HepG2 (cell line): ENCODE results near the gene A1CF. TPM values are rescaled to one million over a fixed set of nuclear protein-coding genes. Genes with fewer than 3 reads are reported as not detected.
"Not testable (repeated sequence)": the region's sequence is repeated elsewhere in the genome, so short reads cannot be mapped to it uniquely, and the experiment has no call there.

Experiments
- ATAC-seq: fragments of 200-7000 bp; cut with Tn5 transposase; 3 replicates; pipeline ENCODE4 v1.9.1; 2020; ENCODE audit warnings: mild to moderate bottlenecking, moderate library complexity
- BruUV-seq: library from RNA; stranded (reverse); fragments of 400-500 nt; replicated peaks from 2 replicates; lab custom pipeline; 2021; lab: Mats Ljungman, UMichigan
- CTCF ChIA-PET: fragments of 300-600 bp; formaldehyde crosslinking; extraction: SDS; loops from one replicate; lab custom pipeline; 2021; ENCODE audit warnings: low total read pairs, inconsistent platforms, low intra/inter-chr PET ratio; lab: Yijun Ruan, JAX
- POLR2A ChIA-PET: fragments of 350-600 bp; sonication (Branson Sonifier 250); formaldehyde crosslinking; loops from one replicate; lab custom pipeline; 2020; ENCODE audit warnings: antibody characterized with exemption, inconsistent platforms; lab: Yijun Ruan, JAX
- DNase-seq: peaks from one replicate; pipeline ENCODE4 v3.0.0-alpha.2; 2015; ENCODE audit warnings: low spot score
- FAIRE-seq: peaks from 3 replicates; lab custom pipeline; 2011; peaks lifted over from hg19 to GRCh38; lab: Jason Lieb, UNC
- H2AFZ ChIP-seq: one replicate; pipeline ENCODE4 v1.6.1; 2011; ENCODE audit warnings: low read length, inconsistent platforms
- H3K27ac ChIP-seq: fragments of 300-600 bp; 3 replicates; pipeline ENCODE4 v1.8.0; 2011; ENCODE audit warnings: mixed run types, mild to moderate bottlenecking, mixed read lengths, low read length, inconsistent platforms; ENCODE audit not compliant: insufficient read depth; ENCODE audit errors: extremely low read length
- H3K27me3 ChIP-seq, 2 experiments: fragments of 200-600 bp in 1 of 2; 2 replicates in 1 of 2; 3 replicates in 1 of 2; pipeline versions ENCODE4 v1.6.0 to v1.8.0; 2011; ENCODE audit warnings: low read length in 2 of 2, mild to moderate bottlenecking in 2 of 2, moderate library complexity in 2 of 2, inconsistent platforms in 1 of 2; ENCODE audit not compliant: insufficient read depth in 2 of 2, control insufficient read depth in 1 of 2
- H3K36me3 ChIP-seq, 2 experiments: fragments of 200-600 bp in 1 of 2; replicated peaks in 1 of 2; 2 replicates in 1 of 2; 3 replicates in 1 of 2; pipeline versions ENCODE4 v1.5.1 to v1.8.0; 2011; ENCODE audit warnings: low read length in 2 of 2, inconsistent platforms in 1 of 2; ENCODE audit not compliant: insufficient read depth in 2 of 2, control insufficient read depth in 1 of 2
- H3K4me1 ChIP-seq: 2 replicates; pipeline ENCODE4 v1.5.1; 2012; ENCODE audit warnings: low read length, inconsistent platforms; ENCODE audit not compliant: insufficient read depth
- H3K4me2 ChIP-seq: 2 replicates; pipeline ENCODE4 v1.6.0; 2011; ENCODE audit warnings: low read depth, low read length, inconsistent platforms
- H3K4me3 ChIP-seq, 3 experiments: fragments of 200-600 bp in 1 of 3; sonication (generic), shearing (Covaris generic) in 1 of 3; replicated peaks in 1 of 3; 2 replicates each; pipeline ENCODE4 v1.5.1; 2011 to 2016; ENCODE audit warnings: low read length in 3 of 3, inconsistent platforms in 2 of 3, low read depth in 2 of 3, mild to moderate bottlenecking in 2 of 3, control low read depth in 1 of 3, mixed read lengths in 1 of 3; ENCODE audit not compliant: insufficient read depth in 1 of 3
- H3K79me2 ChIP-seq: one replicate; pipeline ENCODE4 v1.6.1; 2011; ENCODE audit warnings: low read length, inconsistent platforms; ENCODE audit not compliant: insufficient read depth
- H3K9ac ChIP-seq: 2 replicates; pipeline ENCODE4 v1.6.0; 2011; ENCODE audit warnings: mild to moderate bottlenecking, low read depth, low read length, inconsistent platforms; ENCODE audit not compliant: insufficient read depth
- H3K9me3 ChIP-seq: 2 replicates; pipeline ENCODE4 v1.5.1; 2012; ENCODE audit warnings: mild to moderate bottlenecking, low read length
- H4K20me1 ChIP-seq: 2 replicates; pipeline ENCODE4 v1.6.0; 2011; ENCODE audit warnings: inconsistent platforms, mild to moderate bottlenecking, low read length, moderate library complexity; ENCODE audit not compliant: insufficient read depth
- FOXP1 ChIP-seq, 2 experiments: fragments of 450-650 bp in 1 of 2; IDR thresholded peaks; 2 replicates each; pipeline ENCODE4 v1.6.1; 2017 to 2018; ENCODE audit warnings: antibody characterized with exemption in 1 of 2
- JDP2 ChIP-seq: sonication (generic); formaldehyde crosslinking; IDR thresholded peaks from 2 replicates; pipeline ENCODE4 v1.8.1; 2022; ENCODE audit warnings: missing genetic modification reagents, borderline replicate concordance
- KAT8 ChIP-seq: IDR thresholded peaks from 2 replicates; pipeline ENCODE4 v1.6.1; 2016; ENCODE audit warnings: missing genetic modification reagents, missing compliant biosample characterization
- KDM5A ChIP-seq: fragments of 200-600 bp; sonication (generic); IDR thresholded peaks from 2 replicates; pipeline ENCODE4 v1.7.0; 2018; ENCODE audit warnings: antibody characterized with exemption, mild to moderate bottlenecking, low read length, borderline replicate concordance
- MAF1 ChIP-seq: sonication (generic); formaldehyde crosslinking; IDR thresholded peaks from 2 replicates; pipeline ENCODE4 v1.5.0; 2020; ENCODE audit warnings: missing genetic modification reagents, borderline replicate concordance
- SMARCC2 ChIP-seq: fragments of 450-650 bp; IDR thresholded peaks from 2 replicates; pipeline ENCODE4 v1.6.1; 2017; ENCODE audit warnings: antibody characterized with exemption, mild to moderate bottlenecking
- ZNF160 ChIP-seq: sonication (generic); formaldehyde crosslinking; IDR thresholded peaks from 2 replicates; pipeline ENCODE4 v1.8.0; 2022; ENCODE audit warnings: mild to moderate bottlenecking, inconsistent platforms, missing genetic modification reagents
- ZNF557 ChIP-seq: sonication (generic); formaldehyde crosslinking; IDR thresholded peaks from 2 replicates; pipeline ENCODE4 v1.4.0; 2020; ENCODE audit warnings: missing genetic modification reagents
- ZNF720 ChIP-seq: sonication (generic); formaldehyde crosslinking; IDR thresholded peaks from 2 replicates; pipeline ENCODE4 v1.4.0; 2020; ENCODE audit warnings: missing genetic modification reagents
- ZNF747 ChIP-seq: sonication (generic); formaldehyde crosslinking; IDR thresholded peaks from 2 replicates; pipeline ENCODE4 v1.8.1; 2023; ENCODE audit warnings: missing genetic modification reagents, mild to moderate bottlenecking, borderline replicate concordance
- WGBS: methylation state at CpG from one replicate; pipeline ENCODE4 v1.1.6; 2017; ENCODE audit warnings: low lambda C conversion rate; 5-methylcytosine and 5-hydroxymethylcytosine counted together
- in situ Hi-C: cut with HindIII; loops from 2 replicates; pipeline ENCODE4 v1.10.0; 2017; ENCODE audit warnings: low pct_unique_long_range_greater_than_20kb; ENCODE audit not compliant: extremely low pct_ligation_motif_present
- intact Hi-C: fragments of 100-400 bp; cut with micrococcal nuclease; formaldehyde crosslinking; loops from one replicate; pipeline ENCODE4 v1.10.0; 2022; ENCODE audit not compliant: unreplicated experiment
- polyA plus RNA-seq, 8 experiments: library from polyadenylated mRNA; depleted of rRNA in 3 of 8; stranded (reverse) in 7 of 8; unstranded in 1 of 8; fragments of >200 nt; fragmentation: Illumina TruSeq in 4 of 8; extraction: Trizol in 4 of 8; gene quantifications; 2 replicates each; pipeline versions ENCODE4 v1.2.1 to v1.2.3, GENCODE V29; 2011 to 2016; ENCODE audit warnings: low read depth in 4 of 8, missing spikeins in 1 of 8, mixed read lengths in 1 of 8; ENCODE audit not compliant: insufficient read depth in 1 of 8
- total RNA-seq, 5 experiments: library from RNA; depleted of rRNA; stranded (reverse); fragments of >200 nt; fragmentation: Illumina TruSeq; extraction: Trizol; gene quantifications; 2 replicates each; pipeline ENCODE4 v1.2.3, GENCODE V29; 2016; ENCODE audit warnings: low read depth in 1 of 5
- TF ChIP-seq, protein P1 (sequence below): sonication (generic); formaldehyde crosslinking; IDR thresholded peaks from 2 replicates; pipeline ENCODE4 v1.9.0; 2021; ENCODE audit warnings: missing genetic modification reagents, mild to moderate bottlenecking, borderline replicate concordance
- TF ChIP-seq, protein P2 (sequence below): fragments of 450-650 bp; IDR thresholded peaks from 2 replicates; pipeline ENCODE4 v1.6.1; 2017

The A1CF gene
- total and polyA plus RNA-seq, 2 of the 13 experiments (the other 11 are each of a cell fraction or from before 2014, with no cell fraction given): 56.1 to 58.1 TPM

DNA sequence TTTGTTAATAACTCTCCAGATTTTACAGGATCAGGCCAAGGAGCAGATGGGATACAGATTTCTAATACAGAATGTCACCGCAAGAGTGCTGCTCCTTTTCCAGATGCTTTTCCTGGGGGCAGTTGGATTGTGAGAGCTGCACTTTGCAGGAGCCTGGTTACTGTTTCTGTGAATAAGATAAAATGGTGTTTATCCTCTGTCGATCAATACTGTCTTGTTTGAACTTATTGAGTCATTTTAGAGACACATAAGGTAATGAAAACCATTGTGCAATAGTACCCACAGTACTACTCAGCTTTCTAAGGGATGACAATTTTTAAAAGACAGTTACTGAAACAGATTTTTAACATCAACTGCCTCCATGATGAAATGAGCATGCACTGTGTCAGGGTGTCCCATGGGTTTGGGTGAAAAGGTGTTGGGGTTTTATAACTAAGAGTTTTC is 2.9 kb downstream of the A1CF start (continued):
- TF ChIP-seq, protein P1, sequence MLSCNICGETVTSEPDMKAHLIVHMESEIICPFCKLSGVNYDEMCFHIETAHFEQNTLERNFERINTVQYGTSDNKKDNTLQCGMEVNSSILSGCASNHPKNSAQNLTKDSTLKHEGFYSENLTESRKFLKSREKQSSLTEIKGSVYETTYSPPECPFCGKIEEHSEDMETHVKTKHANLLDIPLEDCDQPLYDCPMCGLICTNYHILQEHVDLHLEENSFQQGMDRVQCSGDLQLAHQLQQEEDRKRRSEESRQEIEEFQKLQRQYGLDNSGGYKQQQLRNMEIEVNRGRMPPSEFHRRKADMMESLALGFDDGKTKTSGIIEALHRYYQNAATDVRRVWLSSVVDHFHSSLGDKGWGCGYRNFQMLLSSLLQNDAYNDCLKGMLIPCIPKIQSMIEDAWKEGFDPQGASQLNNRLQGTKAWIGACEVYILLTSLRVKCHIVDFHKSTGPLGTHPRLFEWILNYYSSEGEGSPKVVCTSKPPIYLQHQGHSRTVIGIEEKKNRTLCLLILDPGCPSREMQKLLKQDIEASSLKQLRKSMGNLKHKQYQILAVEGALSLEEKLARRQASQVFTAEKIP: no peak
- TF ChIP-seq MAF1 (no peak), ZNF557 (CRISPR knock-in tag) (no peak), ZNF720 (CRISPR knock-in tag) (no peak), ZNF747 (CRISPR knock-in tag) (no peak), KDM5A (no peak), KAT8 (CRISPR knock-in tag) (peak; percentile 81; the same call in 1 of the 2 replicates), SMARCC2 (peak; percentile 85; the same call in 1 of the 2 replicates), JDP2 (no peak), ZNF160 (no peak), FOXP1 (IDR thresholded peaks at IDR 0.05) (peak; percentile 60; the same call in 1 of the 2 replicates), FOXP1 (CRISPR knock-in tag; IDR thresholded peaks at IDR 0.05) (peak; percentile 95)
- TF ChIP-seq, protein P2, sequence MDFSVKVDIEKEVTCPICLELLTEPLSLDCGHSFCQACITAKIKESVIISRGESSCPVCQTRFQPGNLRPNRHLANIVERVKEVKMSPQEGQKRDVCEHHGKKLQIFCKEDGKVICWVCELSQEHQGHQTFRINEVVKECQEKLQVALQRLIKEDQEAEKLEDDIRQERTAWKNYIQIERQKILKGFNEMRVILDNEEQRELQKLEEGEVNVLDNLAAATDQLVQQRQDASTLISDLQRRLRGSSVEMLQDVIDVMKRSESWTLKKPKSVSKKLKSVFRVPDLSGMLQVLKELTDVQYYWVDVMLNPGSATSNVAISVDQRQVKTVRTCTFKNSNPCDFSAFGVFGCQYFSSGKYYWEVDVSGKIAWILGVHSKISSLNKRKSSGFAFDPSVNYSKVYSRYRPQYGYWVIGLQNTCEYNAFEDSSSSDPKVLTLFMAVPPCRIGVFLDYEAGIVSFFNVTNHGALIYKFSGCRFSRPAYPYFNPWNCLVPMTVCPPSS: no peak
- TF ChIP-seq, all 625 proteins: peak for 160

DNA sequence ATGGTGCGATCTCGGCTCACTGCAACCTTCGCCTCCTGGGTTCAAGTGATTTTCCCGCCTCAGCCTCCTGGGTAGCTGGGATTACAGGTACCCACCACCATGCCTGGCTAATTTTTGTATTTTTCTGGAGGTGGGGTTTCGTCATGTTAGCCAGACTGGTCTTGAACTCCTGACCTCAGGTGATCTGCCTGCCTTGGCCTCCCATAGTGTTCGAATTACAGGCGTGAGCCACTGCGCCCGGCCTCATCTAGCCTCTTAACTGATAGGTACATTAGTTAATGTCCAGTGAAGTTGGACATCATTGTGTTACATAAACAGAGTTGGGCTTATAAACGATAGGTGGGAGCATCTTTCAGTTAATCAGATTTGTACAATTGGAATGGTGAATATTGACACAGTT is 4.4 kb downstream of the A1CF start:
- not testable (repeated sequence) for DNase-seq

More for the DNA sequence above, 4.4 kb downstream of the A1CF start:
- H4K20me1 ChIP-seq, H3K4me3 ChIP-seq, CTCF ChIA-PET, H3K27me3 ChIP-seq, ATAC-seq, H2AFZ ChIP-seq, in situ Hi-C loops, H3K27ac ChIP-seq, intact Hi-C loops, BruUV-seq, H3K4me2 ChIP-seq, H3K9me3 ChIP-seq, POLR2A ChIA-PET, FAIRE-seq, H3K9ac ChIP-seq: not testable (repeated sequence)
- Histone ChIP-seq H3K79me2 (peaks cover 91% of the 10 kb centered on the region), H3K36me3 (peaks cover 3 to 24% of the 10 kb centered on the region in 2 experiments; a peak in 3 of 5 replicates), H3K4me1 (peaks cover 74% of the 10 kb centered on the region)
- WGBS: 94% methylated on average over 10 of the region's 10 CpGs
